Measurements from ENCODE around the gene CCR4. TPM values are rescaled to one million over a fixed set of nuclear protein-coding genes. Genes with fewer than 3 reads are reported as not detected.

CCR4 gene
- total and polyA plus RNA-seq, 2 of the 13 experiments (the other 11 are each of a cell fraction or from before 2014, with no cell fraction given) = 0.04 to 0.05 TPM

- WGBS (ENCODE audit: low lambda C conversion rate) = 81% methylated on average over 2 of the region's 2 CpGs
- in situ Hi-C loops (cut with HindIII; ENCODE audit: extremely low pct_ligation_motif_present, low pct_unique_long_range_greater_than_20kb) (no loop called here), intact Hi-C loops (cut with micrococcal nuclease; ENCODE audit: unreplicated experiment) (loop anchor here (10.0 kb wide), 1 partner anchor 60 kb away; no protein-coding TSS in a partner anchor)
- Histone ChIP-seq H3K36me3 (replicated peaks in 1 of 2; ENCODE audit: control insufficient read depth in 1 of 2, insufficient read depth in 2 of 2, low read length in 2 of 2) (peaks cover 1 to 12% of the 10 kb centered on the region in 2 experiments; a peak in 2 of 5 replicates), H3K9ac (ENCODE audit: insufficient read depth, low read depth, low read length) (no peak overlapping the region), H3K9me3 (ENCODE audit: low read length) (no peaks in the 10 kb centered on the region), H3K4me1 (ENCODE audit: insufficient read depth, low read length) (peaks cover 29% of the 10 kb centered on the region), H4K20me1 (ENCODE audit: insufficient read depth, low read length) (no peaks in the 10 kb centered on the region; the same call in 1 of the 2 replicates), H2AFZ (ENCODE audit: low read length) (no peak overlapping the region), H3K27me3 (ENCODE audit: control insufficient read depth in 1 of 2, insufficient read depth in 2 of 2, low read length in 2 of 2) (no peaks in the 10 kb centered on the region), H3K27ac (ENCODE audit: extremely low read length, insufficient read depth, low read length) (no peak overlapping the region), H3K4me3 (replicated peaks in 1 of 3; ENCODE audit: insufficient read depth in 1 of 3, low read depth in 2 of 3, low read length in 3 of 3) (no peak overlapping the region), H3K79me2 (ENCODE audit: insufficient read depth, low read length) (no peaks in the 10 kb centered on the region), H3K4me2 (ENCODE audit: low read depth, low read length) (no peak overlapping the region)
- no peak for FAIRE-seq
- ATAC-seq = no peak
- TF ChIP-seq NCOR1 (IDR thresholded peaks at IDR 0.05; ENCODE audit: borderline replicate concordance, low read length) (no peak), PREB (CRISPR knock-in tag; IDR thresholded peaks at IDR 0.05) (no peak), ZKSCAN8 (CRISPR knock-in tag; IDR thresholded peaks at IDR 0.05; ENCODE audit: borderline replicate concordance) (no peak), ZXDC (CRISPR knock-in tag; IDR thresholded peaks at IDR 0.05) (no peak), ZBTB33 (CRISPR knock-in tag; IDR thresholded peaks at IDR 0.05) (no peak), ZNF552 (CRISPR knock-in tag; IDR thresholded peaks at IDR 0.05; ENCODE audit: borderline replicate concordance) (no peak), ZBTB2 (CRISPR knock-in tag; IDR thresholded peaks at IDR 0.05; ENCODE audit: low read depth) (no peak), SNAPC2 (CRISPR knock-in tag; IDR thresholded peaks at IDR 0.05) (no peak), HDAC2 (CRISPR knock-in tag; IDR thresholded peaks at IDR 0.05) (no peak), ZNF260 (CRISPR knock-in tag; IDR thresholded peaks at IDR 0.05; ENCODE audit: borderline replicate concordance, low read depth) (no peak), NRL (CRISPR knock-in tag; IDR thresholded peaks at IDR 0.05; ENCODE audit: borderline replicate concordance) (no peak), ISX (CRISPR knock-in tag; conservative IDR thresholded peaks at IDR 0.05) (no peak)
- DNase-seq (ENCODE audit: low spot score) = no peak
- ChIA-PET CTCF (ENCODE audit: low intra/inter-chr PET ratio, low total read pairs) (no interaction called here), POLR2A (no interaction called here)
- BruUV-seq (replicated peaks) = no TSS peak
These were observed 53.5 kb downstream of the CCR4 start for GRCh38 chr3:33004961-33005360.

All from HepG2 (cell line).